HCT116 (cell line): ENCODE results near the gene IL19.

Source experiments
- CTCF ChIP-seq, 3 experiments: fragments of 200-600 bp in 1 of 3; sonication (generic) in 1 of 3; IDR thresholded peaks in 2 of 3; conservative IDR thresholded peaks in 1 of 3; 2 replicates each; pipeline ENCODE4 v1.5.1; 2012 to 2017; ENCODE audit warnings: low read depth in 2 of 3, low read length in 2 of 3, antibody characterized with exemption in 1 of 3, borderline replicate concordance in 1 of 3, control low read depth in 1 of 3, mild to moderate bottlenecking in 1 of 3, mixed read lengths in 1 of 3, mixed run types in 1 of 3, moderate library complexity in 1 of 3; ENCODE audit not compliant: insufficient read depth in 1 of 3
- EGR1 ChIP-seq: IDR thresholded peaks from 2 replicates; pipeline ENCODE4 v1.6.1; 2012; ENCODE audit warnings: low read depth
- ELF1 ChIP-seq: IDR thresholded peaks from 2 replicates; pipeline ENCODE4 v1.6.1; 2012; ENCODE audit warnings: low read depth, borderline replicate concordance
- EZH2phosphoT487 ChIP-seq: fragments of 200-600 bp; IDR thresholded peaks from 2 replicates; pipeline ENCODE4 v1.6.1; 2018; ENCODE audit warnings: antibody characterized with exemption, borderline replicate concordance
- JUND ChIP-seq: IDR thresholded peaks from 2 replicates; pipeline ENCODE4 v1.6.1; 2012
- MAX ChIP-seq: IDR thresholded peaks from 2 replicates; pipeline ENCODE4 v1.6.1; 2012
- POLR2A ChIP-seq: IDR thresholded peaks from 2 replicates; pipeline ENCODE4 v1.7.0; 2011; ENCODE audit warnings: borderline replicate concordance; ENCODE audit not compliant: insufficient read depth, insufficient read length; ENCODE audit errors: extremely low read depth
- REST ChIP-seq: IDR thresholded peaks from 2 replicates; pipeline ENCODE4 v1.6.1; 2012; ENCODE audit warnings: low read depth
- SIN3A ChIP-seq: IDR thresholded peaks from 2 replicates; pipeline ENCODE4 v1.6.1; 2012; ENCODE audit warnings: low read depth
- SRF ChIP-seq: IDR thresholded peaks from 2 replicates; pipeline ENCODE4 v1.6.1; 2012; ENCODE audit warnings: low read depth
- TCF7L2 ChIP-seq: IDR thresholded peaks from 2 replicates; pipeline ENCODE4 v1.7.0; 2011; ENCODE audit warnings: borderline replicate concordance, inconsistent platforms; ENCODE audit not compliant: insufficient read depth, insufficient read length; ENCODE audit errors: extremely low read depth
- YY1 ChIP-seq: IDR thresholded peaks from 2 replicates; pipeline ENCODE4 v1.6.1; 2011; ENCODE audit warnings: low read length, low read depth, moderate library complexity, mild to moderate bottlenecking; ENCODE audit not compliant: insufficient replicate concordance; ENCODE audit errors: extremely low read depth
- ZNF274 ChIP-seq: fragments of 200-500 bp; sonication (Bioruptor generic); IDR thresholded peaks from 2 replicates; pipeline ENCODE4 v1.6.1; 2014; ENCODE audit warnings: mild to moderate bottlenecking, low read depth, low read length, inconsistent platforms

- TF ChIP-seq TCF7L2 = no peak
- no peak for TF ChIP-seq ELF1
- TF ChIP-seq CTCF (IDR thresholded peaks at IDR 0.05 in 2 of 3, conservative IDR thresholded peaks at IDR 0.05 in 1 of 3; ENCODE audit: borderline replicate concordance in 1 of 3, insufficient read depth in 1 of 3, low read depth in 2 of 3, low read length in 2 of 3) = no peak
- no peak for TF ChIP-seq EGR1
- no peak for TF ChIP-seq POLR2A
- no peak for TF ChIP-seq MAX
- TF ChIP-seq ZNF274 = no peak
- TF ChIP-seq SIN3A = no peak
- TF ChIP-seq SRF = no peak
- no peak for TF ChIP-seq REST
- TF ChIP-seq YY1 = no peak
- TF ChIP-seq EZH2phosphoT487 = no peak
- no peak for TF ChIP-seq JUND
Measured at GRCh38 chr1:206774093-206774492, 3.5 kb downstream of the IL19 start.
